DND-41 (cell line): Measurements from ENCODE around the gene TARDBP.
A peak's percentile ranks its signal among the peaks of the same experiment; 100 is the strongest.
"Not testable (repeated sequence)": the region's sequence is repeated elsewhere in the genome, so short reads cannot be mapped to it uniquely, and the experiment has no call there.

Experiments
- ATAC-seq: fragments of 200-7000 bp; cut with Tn5 transposase; 3 replicates; pipeline ENCODE4 v1.9.1; 2021; ENCODE audit warnings: low read depth; ENCODE audit not compliant: insufficient read depth
- DNase-seq: peaks from one replicate; pipeline ENCODE4 v3.0.0-alpha.2; 2020
- H2AFZ ChIP-seq: 2 replicates; pipeline ENCODE4 v1.6.0; 2012; ENCODE audit warnings: low read depth, low read length
- H3K27ac ChIP-seq: 2 replicates; pipeline ENCODE4 v1.5.1; 2012; ENCODE audit warnings: low read length, inconsistent platforms
- H3K27me3 ChIP-seq: fragments of 200-600 bp; sonication (generic); 2 replicates; pipeline ENCODE4 v1.6.0; 2012; ENCODE audit warnings: low read length, mild to moderate bottlenecking, inconsistent platforms; ENCODE audit not compliant: insufficient read depth, poor library complexity
- H3K36me3 ChIP-seq: 2 replicates; pipeline ENCODE4 v1.5.1; 2012; ENCODE audit warnings: low read length, inconsistent platforms; ENCODE audit not compliant: insufficient read depth
- H3K4me1 ChIP-seq: 2 replicates; pipeline ENCODE4 v1.5.1; 2012; ENCODE audit warnings: mild to moderate bottlenecking, low read length; ENCODE audit not compliant: insufficient read depth
- H3K4me2 ChIP-seq: 2 replicates; pipeline ENCODE4 v1.6.0; 2012; ENCODE audit warnings: mild to moderate bottlenecking, moderate library complexity, low read length, inconsistent platforms; ENCODE audit not compliant: insufficient read depth
- H3K4me3 ChIP-seq, 2 experiments: fragments of 200-600 bp in 1 of 2; shearing (Covaris generic) in 1 of 2; 2 replicates each; pipeline ENCODE4 v1.5.1; 2012 to 2016; ENCODE audit warnings: inconsistent platforms in 2 of 2, low read length in 2 of 2, mild to moderate bottlenecking in 2 of 2, low read depth in 1 of 2, moderate library complexity in 1 of 2
- H3K79me2 ChIP-seq: 2 replicates; pipeline ENCODE4 v1.6.0; 2012; ENCODE audit warnings: low read length, inconsistent platforms; ENCODE audit not compliant: insufficient read depth
- H3K9ac ChIP-seq: 2 replicates; pipeline ENCODE4 v1.6.0; 2012; ENCODE audit warnings: low read depth, mild to moderate bottlenecking, inconsistent platforms, low read length, moderate library complexity
- H3K9me3 ChIP-seq: 2 replicates; pipeline ENCODE4 v1.5.1; 2012; ENCODE audit warnings: low read length, moderate library complexity, mild to moderate bottlenecking, inconsistent platforms; ENCODE audit not compliant: insufficient read depth, severe bottlenecking
- H4K20me1 ChIP-seq: 2 replicates; pipeline ENCODE4 v1.6.0; 2012; ENCODE audit warnings: low read length; ENCODE audit not compliant: insufficient read depth
- EZH2 ChIP-seq: IDR thresholded peaks from 3 replicates; pipeline ENCODE4 v1.6.1; 2012; ENCODE audit warnings: borderline replicate concordance, low read depth, mild to moderate bottlenecking, moderate library complexity, low read length, inconsistent platforms; ENCODE audit not compliant: severe bottlenecking
- TF ChIP-seq, protein P1 (sequence below): IDR thresholded peaks from 2 replicates; pipeline ENCODE4 v1.5.1; 2012; ENCODE audit warnings: borderline replicate concordance, low read length, moderate library complexity, mild to moderate bottlenecking; ENCODE audit not compliant: poor library complexity, severe bottlenecking; ENCODE audit errors: extremely low read depth

The TARDBP gene

DNA sequence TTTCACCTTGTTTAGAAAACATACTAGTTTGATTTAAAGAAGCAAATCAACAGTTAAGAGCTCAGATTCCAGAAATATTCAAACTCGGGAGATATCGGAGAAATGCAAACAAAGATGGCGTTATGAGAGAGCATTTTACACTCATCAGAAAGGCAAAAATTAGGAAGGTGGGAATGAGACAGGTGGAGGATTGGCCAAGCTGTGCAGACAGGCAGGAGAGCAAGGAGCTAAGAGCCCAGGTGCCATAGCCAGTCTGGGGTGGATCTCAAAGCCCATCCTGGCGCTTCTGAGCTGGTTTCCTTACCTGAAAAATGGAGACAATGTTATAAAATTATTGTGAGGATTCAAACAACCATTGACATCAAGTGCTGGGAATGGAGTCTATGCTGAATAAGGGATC is 19.6 kb upstream of the TARDBP start:
- no peak for DNase-seq
- Histone ChIP-seq H3K4me2 (no peak overlapping the region), H3K27ac (no peak overlapping the region)

DNA sequence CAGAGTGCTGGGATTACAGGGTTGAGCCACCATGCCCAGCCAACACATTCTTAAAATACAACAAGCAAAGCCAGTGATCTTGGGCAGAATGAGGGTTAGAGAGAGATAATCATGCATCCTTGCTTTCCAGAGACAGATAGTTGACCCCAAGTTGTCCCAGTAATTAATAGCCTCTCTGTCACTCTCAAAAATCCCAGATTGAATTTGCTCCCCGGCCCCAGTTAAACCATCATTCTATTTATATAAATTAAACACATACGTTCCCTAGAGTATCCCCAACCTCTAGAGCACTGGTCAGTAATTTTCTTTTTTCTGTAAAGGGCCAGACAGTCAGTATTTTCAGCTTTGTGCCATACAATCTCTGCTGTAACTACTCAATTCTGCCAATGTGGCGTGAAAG is 16.4 kb upstream of the TARDBP start:
- Histone ChIP-seq H3K27me3 (no peaks in the 10 kb centered on the region), H3K9ac (no peak overlapping the region), H3K79me2 (no peaks in the 10 kb centered on the region), H2AFZ (no peak overlapping the region), H3K27ac (no peak overlapping the region), H3K4me2 (no peak overlapping the region), H4K20me1 (no peaks in the 10 kb centered on the region), H3K9me3 (peaks cover 3% of the 10 kb centered on the region), H3K4me3 (no peak overlapping the region), H3K36me3 (no peaks in the 10 kb centered on the region), H3K4me1 (no peaks in the 10 kb centered on the region)
- DNase-seq (no peak), ATAC-seq (no peak)
- TF ChIP-seq, protein P1, sequence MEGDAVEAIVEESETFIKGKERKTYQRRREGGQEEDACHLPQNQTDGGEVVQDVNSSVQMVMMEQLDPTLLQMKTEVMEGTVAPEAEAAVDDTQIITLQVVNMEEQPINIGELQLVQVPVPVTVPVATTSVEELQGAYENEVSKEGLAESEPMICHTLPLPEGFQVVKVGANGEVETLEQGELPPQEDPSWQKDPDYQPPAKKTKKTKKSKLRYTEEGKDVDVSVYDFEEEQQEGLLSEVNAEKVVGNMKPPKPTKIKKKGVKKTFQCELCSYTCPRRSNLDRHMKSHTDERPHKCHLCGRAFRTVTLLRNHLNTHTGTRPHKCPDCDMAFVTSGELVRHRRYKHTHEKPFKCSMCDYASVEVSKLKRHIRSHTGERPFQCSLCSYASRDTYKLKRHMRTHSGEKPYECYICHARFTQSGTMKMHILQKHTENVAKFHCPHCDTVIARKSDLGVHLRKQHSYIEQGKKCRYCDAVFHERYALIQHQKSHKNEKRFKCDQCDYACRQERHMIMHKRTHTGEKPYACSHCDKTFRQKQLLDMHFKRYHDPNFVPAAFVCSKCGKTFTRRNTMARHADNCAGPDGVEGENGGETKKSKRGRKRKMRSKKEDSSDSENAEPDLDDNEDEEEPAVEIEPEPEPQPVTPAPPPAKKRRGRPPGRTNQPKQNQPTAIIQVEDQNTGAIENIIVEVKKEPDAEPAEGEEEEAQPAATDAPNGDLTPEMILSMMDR: no peak
- TF ChIP-seq EZH2: no peak

More for the DNA sequence above, 19.6 kb upstream of the TARDBP start:
- H4K20me1 ChIP-seq: no peaks in the 10 kb centered on the region
- no peak overlapping the region for H2AFZ ChIP-seq
- H3K9me3 ChIP-seq: no peaks in the 10 kb centered on the region
- ATAC-seq: no peak
- no peaks in the 10 kb centered on the region for H3K36me3 ChIP-seq
- TF ChIP-seq, protein P1: no peak
- TF ChIP-seq EZH2: no peak
- H3K27me3 ChIP-seq: no peaks in the 10 kb centered on the region
- no peak overlapping the region for H3K4me3 ChIP-seq
- no peaks in the 10 kb centered on the region for H3K79me2 ChIP-seq
- no peaks in the 10 kb centered on the region for H3K4me1 ChIP-seq
- no peak overlapping the region for H3K9ac ChIP-seq

DNA sequence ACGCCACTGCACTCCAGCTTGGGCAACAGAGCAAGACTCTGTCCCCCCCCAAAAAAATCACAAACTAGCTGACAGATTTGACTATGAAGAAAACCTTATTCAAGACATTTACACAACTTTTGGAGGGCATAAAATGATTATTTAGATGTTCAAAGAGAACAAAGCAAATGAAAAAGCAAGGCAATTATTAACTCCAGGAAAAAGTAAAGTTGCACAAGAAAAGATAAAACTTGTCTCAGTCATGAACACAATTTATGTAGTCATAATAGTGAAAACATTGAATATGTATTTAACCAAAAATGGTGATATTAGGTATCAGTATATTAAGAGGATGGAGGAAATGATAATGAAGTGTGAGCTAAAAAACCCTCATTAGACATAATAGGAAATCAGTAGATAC is 11.9 kb upstream of the TARDBP start:
- Histone ChIP-seq H3K9ac (no peak overlapping the region), H4K20me1 (no peaks in the 10 kb centered on the region), H3K4me1 (no peaks in the 10 kb centered on the region), H3K4me2 (no peak overlapping the region), H3K27ac (no peak overlapping the region), H2AFZ (no peak overlapping the region), H3K4me3 (no peak overlapping the region), H3K79me2 (no peaks in the 10 kb centered on the region), H3K27me3 (no peaks in the 10 kb centered on the region), H3K36me3 (no peaks in the 10 kb centered on the region), H3K9me3 (peaks cover 3% of the 10 kb centered on the region)
- ATAC-seq (no peak), DNase-seq (no peak)
- TF ChIP-seq, protein P1: no peak
- no peak for TF ChIP-seq EZH2

DNA sequence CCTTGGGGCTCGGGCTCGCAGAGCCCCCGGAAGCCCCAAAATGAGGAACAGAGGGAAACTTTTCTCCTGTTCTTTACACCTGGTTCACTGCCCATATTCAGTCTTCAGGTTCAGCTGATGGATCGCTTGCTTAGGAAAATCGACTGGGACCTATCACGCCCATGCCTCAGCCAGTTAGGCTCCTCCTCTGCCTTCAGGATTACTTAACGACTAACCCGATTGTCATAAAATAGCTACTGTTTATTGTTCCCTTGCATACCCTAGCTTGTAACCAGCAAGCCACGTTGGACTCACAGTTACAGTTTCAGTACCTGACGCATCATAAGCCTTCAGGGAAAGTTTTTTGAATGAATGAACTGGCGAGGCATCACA is 692 bp downstream of the TARDBP start:
- DNase-seq: no peak
- no peak for TF ChIP-seq EZH2
- TF ChIP-seq, protein P1: no peak
- Histone ChIP-seq H3K4me2 (peak overlapping the region; percentile 88), H3K27ac (peak overlapping the region; percentile 99), H2AFZ (no peak overlapping the region), H3K4me3 (peak overlapping the region; percentile 80), H4K20me1 (peaks cover 44% of the 10 kb centered on the region), H3K4me1 (peaks cover 43% of the 10 kb centered on the region), H3K9ac (peak overlapping the region; percentile 91), H3K9me3 (no peaks in the 10 kb centered on the region), H3K79me2 (peaks cover 45% of the 10 kb centered on the region), H3K36me3 (peaks cover 50% of the 10 kb centered on the region), H3K27me3 (no peaks in the 10 kb centered on the region)
- peak; percentile 4; the same call in 2 of the 3 replicates for ATAC-seq

DNA sequence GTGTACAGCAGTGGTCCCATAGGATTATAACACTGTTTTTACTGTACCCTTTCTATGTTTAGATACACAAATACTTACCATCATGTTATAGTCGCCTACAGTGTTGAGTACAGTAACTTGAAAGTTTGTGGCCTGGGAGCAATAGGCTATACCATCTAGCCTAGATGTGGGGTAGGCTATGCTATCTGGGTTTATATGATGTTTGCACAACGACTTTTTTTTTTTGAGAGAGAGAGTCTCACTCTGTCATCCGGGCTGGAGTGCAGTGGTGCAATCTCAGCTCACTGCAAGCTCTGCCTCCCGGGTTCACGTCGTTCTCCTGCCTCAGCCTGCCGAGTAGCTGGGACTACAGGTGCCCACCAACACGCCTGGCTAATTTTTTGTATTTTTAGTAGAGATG is 6.9 kb downstream of the TARDBP start:
- not testable (repeated sequence) for H3K27me3 ChIP-seq

More for the DNA sequence above, 6.9 kb downstream of the TARDBP start:
- H3K9me3 ChIP-seq, ATAC-seq, H3K4me2 ChIP-seq, H3K27ac ChIP-seq, H2AFZ ChIP-seq, DNase-seq, H3K4me3 ChIP-seq, H3K9ac ChIP-seq: not testable (repeated sequence)
- peaks cover 37% of the 10 kb centered on the region for H3K79me2 ChIP-seq
- peaks cover 95% of the 10 kb centered on the region for H3K36me3 ChIP-seq
- peaks cover 20% of the 10 kb centered on the region for H3K4me1 ChIP-seq
- H4K20me1 ChIP-seq: peaks cover 53% of the 10 kb centered on the region
